ENCODE data around the gene CST9. TPM values are rescaled to one million over a fixed set of nuclear protein-coding genes. Genes with fewer than 3 reads are reported as not detected.

The CST9 gene
- total RNA-seq, 1 experiment from 2014 or later: not detected

- H3K27me3 ChIP-seq (ENCODE audit: insufficient read depth, low read length): no peaks in the 10 kb centered on the region
- ChIA-PET POLR2A (no interaction called here), RAD21 (ENCODE audit: low non-redundant PET in 1 of 2, low total read pairs in 2 of 2, uncharacterized antibody in 2 of 2, unreplicated experiment in 2 of 2) (no interaction called here), CTCF (no interaction called here)
- no TSS peak for BruUV-seq (replicated peaks)
- no peak overlapping the region for H3K9ac ChIP-seq (ENCODE audit: low read length)
- no peak overlapping the region for H3K4me3 ChIP-seq (replicated peaks in 1 of 2; ENCODE audit: low read depth in 1 of 2, low read length in 2 of 2)
- peaks cover 0 to 8% of the 10 kb centered on the region in 2 experiments; a peak in 1 of 4 replicates for H3K9me3 ChIP-seq (ENCODE audit: control insufficient read depth in 1 of 2, insufficient read depth in 1 of 2, low read depth in 1 of 2, low read length in 2 of 2)
- H3K27ac ChIP-seq (ENCODE audit: low read depth, low read length): no peak overlapping the region
- no peak for DNase-seq (ENCODE audit: low read depth, low spot score)
- H3K4me1 ChIP-seq (ENCODE audit: control insufficient read depth in 1 of 2, insufficient read depth in 2 of 2, low read length in 2 of 2): peaks cover 18 to 39% of the 10 kb centered on the region in 2 experiments
- no peak overlapping the region for H3K4me2 ChIP-seq (ENCODE audit: low read length)
- TF ChIP-seq EZH2 (IDR thresholded peaks at IDR 0.05) (no peak), ELF1 (IDR thresholded peaks at IDR 0.05; ENCODE audit: borderline replicate concordance, low read depth) (no peak), MAX (IDR thresholded peaks at IDR 0.05) (no peak), CBX3 (IDR thresholded peaks at IDR 0.05; ENCODE audit: low read depth) (no peak), ZBTB33 (IDR thresholded peaks at IDR 0.05; ENCODE audit: extremely low read depth, insufficient replicate concordance, low read length) (no peak), JUND (IDR thresholded peaks at IDR 0.05) (no peak), RAD21 (IDR thresholded peaks at IDR 0.05; ENCODE audit: low read depth) (no peak), ZNF274 (IDR thresholded peaks at IDR 0.05; ENCODE audit: low read depth, low read length) (no peak), POLR2A (IDR thresholded peaks at IDR 0.05; ENCODE audit: borderline replicate concordance, extremely low read depth, insufficient read depth, insufficient read length) (no peak), SP1 (IDR thresholded peaks at IDR 0.05; ENCODE audit: low read depth) (no peak), REST (IDR thresholded peaks at IDR 0.05; ENCODE audit: low read depth) (no peak), SIN3A (IDR thresholded peaks at IDR 0.05; ENCODE audit: low read depth) (no peak), POLR2AphosphoS5 (IDR thresholded peaks at IDR 0.05; ENCODE audit: low read depth, low read length) (no peak), TCF7L2 (IDR thresholded peaks at IDR 0.05; ENCODE audit: borderline replicate concordance, extremely low read depth, insufficient read depth, insufficient read length) (no peak), EGR1 (IDR thresholded peaks at IDR 0.05; ENCODE audit: low read depth) (no peak), EZH2phosphoT487 (IDR thresholded peaks at IDR 0.05; ENCODE audit: borderline replicate concordance) (no peak)
- TF ChIP-seq, protein P1, sequence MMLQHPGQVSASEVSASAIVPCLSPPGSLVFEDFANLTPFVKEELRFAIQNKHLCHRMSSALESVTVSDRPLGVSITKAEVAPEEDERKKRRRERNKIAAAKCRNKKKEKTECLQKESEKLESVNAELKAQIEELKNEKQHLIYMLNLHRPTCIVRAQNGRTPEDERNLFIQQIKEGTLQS (IDR thresholded peaks at IDR 0.05): no peak
- TF ChIP-seq, protein P2, sequence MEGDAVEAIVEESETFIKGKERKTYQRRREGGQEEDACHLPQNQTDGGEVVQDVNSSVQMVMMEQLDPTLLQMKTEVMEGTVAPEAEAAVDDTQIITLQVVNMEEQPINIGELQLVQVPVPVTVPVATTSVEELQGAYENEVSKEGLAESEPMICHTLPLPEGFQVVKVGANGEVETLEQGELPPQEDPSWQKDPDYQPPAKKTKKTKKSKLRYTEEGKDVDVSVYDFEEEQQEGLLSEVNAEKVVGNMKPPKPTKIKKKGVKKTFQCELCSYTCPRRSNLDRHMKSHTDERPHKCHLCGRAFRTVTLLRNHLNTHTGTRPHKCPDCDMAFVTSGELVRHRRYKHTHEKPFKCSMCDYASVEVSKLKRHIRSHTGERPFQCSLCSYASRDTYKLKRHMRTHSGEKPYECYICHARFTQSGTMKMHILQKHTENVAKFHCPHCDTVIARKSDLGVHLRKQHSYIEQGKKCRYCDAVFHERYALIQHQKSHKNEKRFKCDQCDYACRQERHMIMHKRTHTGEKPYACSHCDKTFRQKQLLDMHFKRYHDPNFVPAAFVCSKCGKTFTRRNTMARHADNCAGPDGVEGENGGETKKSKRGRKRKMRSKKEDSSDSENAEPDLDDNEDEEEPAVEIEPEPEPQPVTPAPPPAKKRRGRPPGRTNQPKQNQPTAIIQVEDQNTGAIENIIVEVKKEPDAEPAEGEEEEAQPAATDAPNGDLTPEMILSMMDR (IDR thresholded peaks at IDR 0.05 in 2 of 3, conservative IDR thresholded peaks at IDR 0.05 in 1 of 3; ENCODE audit: borderline replicate concordance in 1 of 3, insufficient read depth in 1 of 3, low read depth in 2 of 3, low read length in 2 of 3): no peak
- no peak overlapping the region for H2AFZ ChIP-seq (ENCODE audit: low read depth, low read length, poor library complexity, severe bottlenecking)
- no peaks in the 10 kb centered on the region for H3K79me2 ChIP-seq (ENCODE audit: insufficient read depth, low read length)
- H3K36me3 ChIP-seq (ENCODE audit: control insufficient read depth in 1 of 2, insufficient read depth in 2 of 2, low read length in 2 of 2): no peaks in the 10 kb centered on the region
- ATAC-seq: no peak
- H4K20me1 ChIP-seq (ENCODE audit: insufficient read depth): no peaks in the 10 kb centered on the region
- H3K9me2 ChIP-seq (ENCODE audit: insufficient read depth): no peaks in the 10 kb centered on the region
- intact Hi-C loops (cut with micrococcal nuclease): no loop called here
Observed at GRCh38 chr20:23623666-23624323, 18.1 kb upstream of the CST9 start.

All from HCT116 (cell line).